Heart left ventricle (tissue), 13 donors: ENCODE data around the gene COQ4.

Source experiments
- CTCF ChIP-seq, 12 donors: fragments of 200-600 bp; sonication (generic) in 4 of 12; IDR thresholded peaks; one replicate each; pipeline versions ENCODE4 v1.5.0 to v1.8.0; 2018 to 2022; ENCODE audit warnings: antibody characterized with exemption in 12 of 12, mild to moderate bottlenecking in 5 of 12
- POLR2A ChIP-seq, 2 donors: fragments of 450-650 bp; IDR thresholded peaks; one replicate each; pipeline ENCODE4 v1.6.1; 2017; ENCODE audit warnings: antibody characterized with exemption in 2 of 2, mild to moderate bottlenecking in 2 of 2, moderate library complexity in 2 of 2
- donor health status: ischemic (EF 13 %, LVEDD 7.1; RV severe dilation, severe dysfunction).
- donor health status: DM: no; HTN: yes; CAD: no.
- donor health status: DM: no; HTN: no; CAD: no.
- donor health status: ischemic (EF 25% LVEDD 6.9; RV normal size, moderate dysfunction).
- donor health status: ischemic (EF 25% LVEDD 5.7; RV mildly dilated, moderate dysfunction).
- donor health status: ischemic (EF 35%, LVEDD 5.7; RV mildly dilated, moderate dysfunction).
- donor health status: nonischemic (EF 11% LVEDD 7.7; RV severe dilation, severe dysfunction).
- donor health status: DM: yes; HTN: yes; CAD: no.
- donor health status: PGD.
- donor health status: ischemic (EF 29% LVEDD 5.4; RV normal size, mild dysfunction).
- donor health status: nonischemic (EF 23%, LVEDD 6.1; RV moderate dilation, normal function).

GRCh38 chr9:128324401-128324800 lies 1.8 kb downstream of the COQ4 start:
- TF ChIP-seq CTCF (IDR thresholded peaks at IDR 0.05) (no peak), POLR2A (IDR thresholded peaks at IDR 0.05) (no peak)
